ENCODE data around the gene AGBL4. TPM values are rescaled to one million over a fixed set of nuclear protein-coding genes. Genes with fewer than 3 reads are reported as not detected.

AGBL4 gene
- total RNA-seq, 1 donor from 2014 or later, result not detected

GRCh38 chr1:48851638-48852037 lies 1172.1 kb downstream of the AGBL4 start:
- DNase-seq (ENCODE audit: extremely low read depth, low read depth, low spot score), result no peak

DNA sequence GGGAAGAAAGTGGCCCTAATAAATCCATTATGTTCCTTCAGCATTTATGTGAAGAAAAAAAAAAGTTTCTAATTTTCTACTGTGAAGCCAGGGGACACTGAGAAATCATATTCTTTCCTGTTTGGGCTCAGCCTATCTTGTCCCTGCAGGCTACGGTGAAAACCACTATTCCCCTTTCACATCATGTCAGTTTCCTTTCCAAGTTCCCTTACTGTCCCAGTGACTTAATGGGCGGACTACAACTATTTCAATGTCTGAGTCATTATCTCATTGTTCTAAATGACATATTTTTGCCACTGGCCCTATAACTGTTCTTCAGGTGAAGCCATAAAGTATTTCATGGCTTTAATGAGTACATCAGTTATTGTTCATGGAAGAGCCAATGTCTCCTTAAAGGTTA lies 1175.7 kb downstream of the AGBL4 start:
- DNase-seq (ENCODE audit: extremely low read depth, low read depth, low spot score), result no peak

GRCh38 chr1:48846441-48846840 lies 1177.3 kb downstream of the AGBL4 start:
- no peak for DNase-seq (ENCODE audit: extremely low read depth, low read depth, low spot score)

DNA sequence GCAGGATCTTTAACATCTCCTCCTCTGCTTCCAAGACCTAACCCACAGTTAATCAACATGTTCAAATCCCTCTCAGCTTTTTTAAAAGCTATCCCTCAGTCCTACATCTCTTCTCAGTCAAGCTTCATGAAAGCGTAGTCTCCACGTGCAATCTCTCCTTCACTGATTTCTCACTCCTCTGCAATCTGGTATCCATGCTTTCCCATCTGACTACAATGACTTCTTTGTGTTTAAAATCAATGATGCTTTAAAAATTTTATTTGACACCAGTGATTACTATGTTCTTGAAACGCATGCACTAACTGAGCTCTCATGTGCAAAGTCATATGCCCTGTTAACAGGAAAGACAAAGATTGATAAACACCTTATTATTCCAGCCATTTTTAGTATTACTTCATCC lies 1179.6 kb downstream of the AGBL4 start:
- no peak for DNase-seq (ENCODE audit: extremely low read depth, low read depth, low spot score)

GRCh38 chr1:48841966-48842365 lies 1181.8 kb downstream of the AGBL4 start:
- no peak for DNase-seq (ENCODE audit: extremely low read depth, low read depth, low spot score)

GRCh38 chr1:48841461-48841860 lies 1182.3 kb downstream of the AGBL4 start:
- no peak for DNase-seq (ENCODE audit: extremely low read depth, low read depth, low spot score)

- DNase-seq (ENCODE audit: extremely low read depth, low read depth, low spot score), result no peak
These were observed 1192.4 kb downstream of the AGBL4 start for GRCh38 chr1:48831120-48831978.

DNA sequence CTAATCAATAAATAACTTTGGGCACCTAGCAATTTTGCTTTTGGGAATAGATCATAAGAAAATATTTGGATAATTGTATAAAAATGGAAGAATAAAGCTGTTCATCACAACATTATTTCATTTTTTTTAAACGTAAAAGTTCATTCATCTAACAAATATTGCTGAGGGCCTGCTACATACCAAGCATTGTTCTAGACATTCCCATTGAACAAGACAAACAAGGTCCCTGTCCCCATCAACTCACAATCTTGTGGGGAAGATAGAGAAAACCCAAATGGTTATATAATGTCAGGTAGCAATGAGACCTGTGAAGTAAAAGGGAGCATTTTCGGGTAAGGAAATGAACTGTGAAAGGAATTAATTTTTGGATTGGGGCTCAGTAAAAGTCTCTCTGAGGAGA lies 1193.0 kb downstream of the AGBL4 start:
- DNase-seq (ENCODE audit: extremely low read depth, low read depth, low spot score), result no peak

DNA sequence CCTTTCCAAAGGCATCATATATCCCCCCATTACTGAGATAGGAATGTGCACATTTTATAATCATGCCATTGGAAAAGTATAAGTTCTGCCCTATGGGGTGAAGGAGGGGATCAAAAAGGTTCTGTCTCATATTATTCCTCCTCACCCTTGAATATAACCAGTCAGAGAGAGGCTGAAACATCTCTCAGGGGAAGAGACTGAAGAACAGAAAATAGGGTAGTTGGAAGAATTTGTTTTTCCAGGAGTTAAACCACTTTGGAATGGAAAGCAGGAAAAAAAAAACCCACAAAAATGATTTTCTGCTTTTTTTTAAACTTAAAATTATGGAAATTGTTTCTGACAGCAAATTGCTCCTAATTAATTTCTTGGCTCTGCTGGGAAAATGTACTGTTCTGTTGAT lies 1194.3 kb downstream of the AGBL4 start:
- DNase-seq (ENCODE audit: extremely low read depth, low read depth, low spot score), result no peak

DNA sequence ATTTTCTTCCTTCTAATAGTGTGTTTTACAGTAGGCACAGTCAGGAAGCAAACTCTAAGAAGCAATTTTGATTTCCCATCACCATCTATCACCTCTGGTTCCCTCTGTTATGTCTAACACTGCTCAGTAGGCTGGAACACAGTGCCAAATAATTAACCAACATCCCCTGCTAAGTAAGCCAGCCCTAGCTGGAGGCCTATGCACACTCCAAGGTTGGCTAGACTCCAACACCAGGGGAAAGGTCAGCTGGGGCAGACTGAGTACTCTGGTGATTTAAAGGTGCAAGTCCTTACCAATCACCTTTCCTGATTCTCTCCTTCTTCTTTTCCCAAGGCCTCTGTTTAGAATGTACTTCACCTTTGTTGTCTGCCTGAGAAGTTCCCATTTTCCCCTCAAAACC lies 1200.6 kb downstream of the AGBL4 start:
- no peak for DNase-seq (ENCODE audit: extremely low read depth, low read depth, low spot score)

DNA sequence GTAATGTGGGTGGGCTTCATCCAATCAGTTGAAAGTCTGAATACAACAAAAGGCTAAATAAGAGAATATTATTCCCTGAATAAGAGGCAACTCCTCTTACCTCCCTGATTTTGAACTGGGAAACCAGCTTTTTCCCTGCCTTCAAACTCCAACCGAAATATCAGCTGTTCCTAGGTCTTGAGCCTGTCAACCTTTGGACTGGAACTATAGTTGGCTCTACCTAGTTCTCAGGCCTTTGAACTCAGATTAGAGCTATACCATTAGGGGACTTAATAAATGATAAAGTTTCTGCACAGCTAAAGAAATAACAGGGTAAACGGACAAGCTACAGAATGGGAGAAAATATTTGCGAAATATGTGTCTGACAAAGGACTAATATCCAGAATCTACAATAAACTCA lies 1203.3 kb downstream of the AGBL4 start:
- no peak for DNase-seq (ENCODE audit: extremely low read depth, low read depth, low spot score)

DNA sequence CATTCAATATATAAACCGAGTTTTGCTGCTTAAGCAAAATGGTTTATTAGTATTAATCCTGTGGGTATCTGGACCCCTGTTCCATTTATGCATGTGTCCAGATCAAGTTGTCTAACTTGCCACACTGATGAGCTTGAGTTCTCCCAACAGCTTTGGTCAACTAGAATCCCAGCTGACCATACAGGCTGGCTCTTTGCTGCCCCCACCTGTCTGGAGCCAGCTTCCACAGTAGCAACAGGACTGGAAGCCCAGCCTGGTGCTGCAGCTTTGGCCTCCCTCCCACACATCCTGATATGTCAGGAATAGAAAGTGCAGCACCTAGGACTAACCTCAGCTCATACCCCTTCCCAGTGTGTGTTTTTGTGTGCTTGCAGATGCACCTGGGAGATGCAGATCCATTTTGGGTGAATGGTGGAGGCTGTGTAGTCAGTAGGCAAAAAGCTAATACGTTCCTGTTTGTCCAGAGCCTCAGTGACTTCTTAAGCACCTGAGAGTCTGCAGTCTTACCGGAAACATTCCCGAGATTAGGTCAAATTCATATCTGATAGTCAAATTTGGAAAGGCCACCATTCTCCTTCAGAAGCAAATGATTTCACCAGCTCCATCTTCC lies 1206.1 kb downstream of the AGBL4 start:
- DNase-seq (ENCODE audit: extremely low read depth, low read depth, low spot score), result no peak

DNA sequence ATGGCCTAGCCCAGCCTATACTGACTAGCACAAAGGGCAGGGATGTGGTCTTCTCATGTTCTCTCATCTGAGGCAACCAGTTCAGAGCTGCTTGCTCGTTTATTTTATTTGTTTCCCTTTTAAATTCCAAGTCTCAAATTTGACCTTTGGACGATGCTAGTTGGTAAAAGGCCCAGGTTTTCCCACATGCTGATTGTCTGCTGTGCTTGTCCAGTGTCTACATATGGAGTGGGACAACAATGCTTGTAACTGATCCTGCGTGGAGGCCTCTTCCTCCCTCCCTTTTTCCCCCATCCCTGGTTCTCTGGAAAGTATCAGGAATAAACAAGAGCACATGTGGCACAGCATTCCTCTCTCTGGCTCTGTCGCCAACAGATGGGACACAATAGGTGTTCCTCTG lies 1213.0 kb downstream of the AGBL4 start:
- no peak for DNase-seq (ENCODE audit: extremely low read depth, low read depth, low spot score)

GRCh38 chr1:48808496-48808895 lies 1215.3 kb downstream of the AGBL4 start:
- DNase-seq (ENCODE audit: extremely low read depth, low read depth, low spot score), result no peak

GRCh38 chr1:48807554-48808260 lies 1216.0 kb downstream of the AGBL4 start:
- DNase-seq (ENCODE audit: extremely low read depth, low read depth, low spot score), result no peak

DNA sequence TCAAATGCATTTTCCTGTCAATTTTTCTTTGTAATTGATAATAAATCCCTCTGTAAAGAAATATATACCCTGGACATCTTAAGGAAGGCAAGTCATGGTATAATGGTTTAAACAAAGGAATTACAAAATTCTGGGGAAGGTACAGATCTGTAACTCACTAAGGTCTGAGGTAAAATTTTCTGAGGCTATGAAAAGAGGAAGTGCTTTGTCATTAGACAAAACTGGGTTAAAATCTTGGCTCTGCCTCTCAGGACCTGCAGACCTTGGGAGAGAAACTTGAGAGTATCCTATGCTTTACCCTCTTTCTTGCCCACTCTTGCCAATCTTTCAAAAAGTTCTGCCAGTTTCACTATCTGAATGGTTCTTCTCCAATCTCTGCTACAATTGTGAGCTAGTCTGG lies 1220.3 kb downstream of the AGBL4 start:
- no peak for DNase-seq (ENCODE audit: extremely low read depth, low read depth, low spot score)

- DNase-seq (ENCODE audit: extremely low read depth, low read depth, low spot score), result no peak
These were observed 1228.9 kb downstream of the AGBL4 start for GRCh38 chr1:48794816-48795215.

- no peak for DNase-seq (ENCODE audit: extremely low read depth, low read depth, low spot score)
These were observed 1229.9 kb downstream of the AGBL4 start for GRCh38 chr1:48793863-48794262.

- DNase-seq (ENCODE audit: extremely low read depth, low read depth, low spot score), result no peak
These were observed 1230.8 kb downstream of the AGBL4 start for GRCh38 chr1:48792961-48793360.

DNA sequence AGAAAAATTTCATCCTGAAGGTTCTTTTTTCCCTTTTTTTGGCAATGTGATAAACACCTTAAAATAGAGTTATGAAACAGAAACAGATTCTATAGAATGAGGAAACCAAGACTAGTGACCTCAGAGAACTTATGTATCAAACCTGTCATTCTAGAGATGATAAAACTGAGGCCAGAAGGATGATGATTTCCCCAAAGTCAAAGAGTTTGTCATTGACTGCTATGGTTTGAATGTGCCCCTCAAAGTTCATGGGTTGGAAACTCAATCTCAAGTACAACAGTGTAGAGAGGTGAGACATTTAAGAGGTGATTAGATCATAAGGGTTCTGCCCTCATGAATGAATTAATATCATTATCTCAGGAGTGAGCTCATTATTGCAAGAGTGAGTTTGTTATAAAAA lies 1233.4 kb downstream of the AGBL4 start:
- no peak for DNase-seq (ENCODE audit: extremely low read depth, low read depth, low spot score)

GRCh38 chr1:48789903-48790302 lies 1233.9 kb downstream of the AGBL4 start:
- no peak for DNase-seq (ENCODE audit: extremely low read depth, low read depth, low spot score)

- no peak for DNase-seq (ENCODE audit: extremely low read depth, low read depth, low spot score)
These were observed 1237.9 kb downstream of the AGBL4 start for GRCh38 chr1:48785869-48786268.
